ENCODE data around the gene OCRL.

The OCRL gene

GRCh38 chrX:129494887-129495286, 45.2 kb upstream of the OCRL start:
- Histone ChIP-seq H3K4me2 (ENCODE audit: low read depth, low read length, poor library complexity, severe bottlenecking) (no peak overlapping the region), H3K9me2 (replicated peaks; ENCODE audit: insufficient read depth, low read length) (no peaks in the 10 kb centered on the region), H3K9ac (ENCODE audit: low read length) (no peak overlapping the region), H3F3A (ENCODE audit: insufficient read depth) (no peaks in the 10 kb centered on the region), H3K27ac (ENCODE audit: low read depth, low read length) (no peak overlapping the region), H3K79me2 (ENCODE audit: insufficient read depth, low read length) (no peaks in the 10 kb centered on the region), H3K27me3 (ENCODE audit: low read length) (no peaks in the 10 kb centered on the region), H2AFZ (ENCODE audit: low read depth, low read length, severe bottlenecking) (no peak overlapping the region), H4K20me1 (ENCODE audit: low read depth, low read length) (no peaks in the 10 kb centered on the region), H3K9me3 (ENCODE audit: insufficient read depth, low read length) (no peaks in the 10 kb centered on the region), H3K36me3 (ENCODE audit: low read length) (no peaks in the 10 kb centered on the region), H3K4me3 (ENCODE audit: insufficient read depth, low read length, poor library complexity, severe bottlenecking) (no peak overlapping the region)
- no peak for TF ChIP-seq CTCF (IDR thresholded peaks at IDR 0.05; ENCODE audit: insufficient read depth, low read length, poor library complexity, severe bottlenecking)
- no peak for TF ChIP-seq EZH2phosphoT487 (conservative IDR thresholded peaks at IDR 0.05; ENCODE audit: low read length)

DNA sequence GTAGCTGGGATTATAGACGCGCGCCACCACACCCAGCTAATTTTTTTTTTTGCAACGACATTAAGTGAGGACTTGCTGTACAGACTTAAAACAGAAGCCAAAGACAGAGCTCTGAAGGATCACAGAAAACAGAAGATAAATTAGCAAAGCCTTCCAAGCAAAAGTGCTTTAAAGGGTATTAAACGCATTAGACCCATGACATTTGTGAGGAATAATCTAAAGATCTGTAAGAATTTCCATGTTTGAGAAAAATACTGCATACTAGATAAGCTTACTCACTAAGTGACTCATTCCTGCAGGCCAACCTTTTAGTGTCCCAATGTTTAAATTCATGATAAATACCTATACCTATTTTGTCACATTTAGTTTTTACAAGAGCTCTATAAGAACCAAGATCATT, 44.2 kb upstream of the OCRL start:
- H3K36me3 ChIP-seq (ENCODE audit: low read length), result no peaks in the 10 kb centered on the region
- H3K9ac ChIP-seq (ENCODE audit: low read length), result no peak overlapping the region
- H3K9me3 ChIP-seq (ENCODE audit: insufficient read depth, low read length), result no peaks in the 10 kb centered on the region
- H3K4me3 ChIP-seq (ENCODE audit: insufficient read depth, low read length, poor library complexity, severe bottlenecking), result no peak overlapping the region
- H3F3A ChIP-seq (ENCODE audit: insufficient read depth), result no peaks in the 10 kb centered on the region
- no peak overlapping the region for H2AFZ ChIP-seq (ENCODE audit: low read depth, low read length, severe bottlenecking)
- no peaks in the 10 kb centered on the region for H3K9me2 ChIP-seq (replicated peaks; ENCODE audit: insufficient read depth, low read length)
- H3K27ac ChIP-seq (ENCODE audit: low read depth, low read length), result no peak overlapping the region
- no peaks in the 10 kb centered on the region for H3K79me2 ChIP-seq (ENCODE audit: insufficient read depth, low read length)
- TF ChIP-seq CTCF (IDR thresholded peaks at IDR 0.05; ENCODE audit: insufficient read depth, low read length, poor library complexity, severe bottlenecking) (no peak), EZH2phosphoT487 (conservative IDR thresholded peaks at IDR 0.05; ENCODE audit: low read length) (no peak)
- H3K4me2 ChIP-seq (ENCODE audit: low read depth, low read length, poor library complexity, severe bottlenecking), result no peak overlapping the region
- H3K27me3 ChIP-seq (ENCODE audit: low read length), result no peaks in the 10 kb centered on the region
- H4K20me1 ChIP-seq (ENCODE audit: low read depth, low read length), result no peaks in the 10 kb centered on the region

DNA sequence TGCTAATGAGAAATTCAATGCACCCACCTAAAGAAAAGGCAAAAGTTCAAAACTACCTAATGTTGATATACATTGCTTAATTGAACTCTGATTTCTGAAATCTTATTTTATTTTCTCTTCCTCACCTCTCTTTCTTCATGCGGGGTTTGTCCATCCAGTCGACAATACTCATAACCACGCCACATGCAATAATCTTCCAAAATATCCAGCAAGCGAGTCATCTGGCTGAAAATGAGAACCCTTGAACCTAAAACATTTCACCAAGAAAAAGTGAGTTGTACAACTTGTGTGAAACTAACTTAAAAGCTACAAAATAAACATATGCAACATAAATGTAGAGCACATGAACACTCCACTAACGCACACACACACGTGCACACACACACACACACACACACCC, 43.4 kb upstream of the OCRL start:
- Histone ChIP-seq H3K9ac (ENCODE audit: low read length) (no peak overlapping the region), H4K20me1 (ENCODE audit: low read depth, low read length) (no peaks in the 10 kb centered on the region), H3K4me2 (ENCODE audit: low read depth, low read length, poor library complexity, severe bottlenecking) (no peak overlapping the region), H3K4me3 (ENCODE audit: insufficient read depth, low read length, poor library complexity, severe bottlenecking) (no peak overlapping the region), H3K27ac (ENCODE audit: low read depth, low read length) (no peak overlapping the region), H3F3A (ENCODE audit: insufficient read depth) (no peaks in the 10 kb centered on the region), H3K27me3 (ENCODE audit: low read length) (no peaks in the 10 kb centered on the region), H2AFZ (ENCODE audit: low read depth, low read length, severe bottlenecking) (no peak overlapping the region), H3K79me2 (ENCODE audit: insufficient read depth, low read length) (no peaks in the 10 kb centered on the region), H3K36me3 (ENCODE audit: low read length) (no peaks in the 10 kb centered on the region), H3K9me3 (ENCODE audit: insufficient read depth, low read length) (no peaks in the 10 kb centered on the region), H3K9me2 (replicated peaks; ENCODE audit: insufficient read depth, low read length) (no peaks in the 10 kb centered on the region)
- TF ChIP-seq EZH2phosphoT487 (conservative IDR thresholded peaks at IDR 0.05; ENCODE audit: low read length) (no peak), CTCF (IDR thresholded peaks at IDR 0.05; ENCODE audit: insufficient read depth, low read length, poor library complexity, severe bottlenecking) (no peak)
